BE2C (cell line): ENCODE data around the gene TMEM120B.

ENCODE experiments used
- DNase-seq: peaks from one replicate; pipeline ENCODE4 v3.0.0-alpha.2; 2020
- H3K27me3 ChIP-seq: fragments of 250-450 bp; sonication (Bioruptor Pico); 2 replicates; pipeline ENCODE4 v1.5.1; 2020; ENCODE audit warnings: mild to moderate bottlenecking
- H3K36me3 ChIP-seq: fragments of 250-450 bp; sonication (Bioruptor Pico); 2 replicates; pipeline ENCODE4 v1.5.1; 2020; ENCODE audit warnings: mild to moderate bottlenecking
- H3K4me1 ChIP-seq: fragments of 250-450 bp; sonication (Bioruptor Pico); 2 replicates; pipeline ENCODE4 v1.5.1; 2020
- H3K4me3 ChIP-seq: 2 replicates; pipeline ENCODE4 v1.5.1; 2011; ENCODE audit warnings: low read depth, low read length
- H3K9me3 ChIP-seq: fragments of 250-450 bp; sonication (Bioruptor Pico); 2 replicates; pipeline ENCODE4 v1.5.1; 2020
- TF ChIP-seq, protein P1 (sequence below): IDR thresholded peaks from 2 replicates; pipeline ENCODE4 v1.5.1; 2012; ENCODE audit warnings: mild to moderate bottlenecking, low read depth, low read length

The TMEM120B gene

DNA sequence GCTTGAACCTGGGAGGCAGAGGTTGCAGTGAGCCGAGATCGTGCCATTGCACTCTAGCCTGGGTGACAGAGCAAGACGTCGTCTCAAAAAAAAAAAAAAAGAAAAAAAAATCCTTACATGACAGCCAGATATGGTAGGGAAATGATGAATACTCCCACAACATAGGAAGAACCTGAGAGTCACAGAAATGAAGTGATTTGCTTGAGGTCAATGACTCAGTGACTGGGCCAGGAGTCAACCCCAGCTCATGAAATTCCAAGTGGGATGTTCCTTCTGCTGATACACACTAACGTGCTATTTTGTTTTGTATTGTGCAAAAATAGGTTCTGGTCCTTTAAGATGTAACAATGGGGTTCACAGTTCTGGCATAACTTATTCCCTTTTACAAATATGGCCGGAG, 71.9 kb downstream of the TMEM120B start:
- Histone ChIP-seq H3K4me3 (no peak overlapping the region), H3K9me3 (no peaks in the 10 kb centered on the region), H3K27me3 (no peaks in the 10 kb centered on the region), H3K4me1 (peaks cover 3% of the 10 kb centered on the region), H3K36me3 (peaks cover 7% of the 10 kb centered on the region; the same call in 1 of the 2 replicates)
- no peak for DNase-seq
- TF ChIP-seq, protein P1, sequence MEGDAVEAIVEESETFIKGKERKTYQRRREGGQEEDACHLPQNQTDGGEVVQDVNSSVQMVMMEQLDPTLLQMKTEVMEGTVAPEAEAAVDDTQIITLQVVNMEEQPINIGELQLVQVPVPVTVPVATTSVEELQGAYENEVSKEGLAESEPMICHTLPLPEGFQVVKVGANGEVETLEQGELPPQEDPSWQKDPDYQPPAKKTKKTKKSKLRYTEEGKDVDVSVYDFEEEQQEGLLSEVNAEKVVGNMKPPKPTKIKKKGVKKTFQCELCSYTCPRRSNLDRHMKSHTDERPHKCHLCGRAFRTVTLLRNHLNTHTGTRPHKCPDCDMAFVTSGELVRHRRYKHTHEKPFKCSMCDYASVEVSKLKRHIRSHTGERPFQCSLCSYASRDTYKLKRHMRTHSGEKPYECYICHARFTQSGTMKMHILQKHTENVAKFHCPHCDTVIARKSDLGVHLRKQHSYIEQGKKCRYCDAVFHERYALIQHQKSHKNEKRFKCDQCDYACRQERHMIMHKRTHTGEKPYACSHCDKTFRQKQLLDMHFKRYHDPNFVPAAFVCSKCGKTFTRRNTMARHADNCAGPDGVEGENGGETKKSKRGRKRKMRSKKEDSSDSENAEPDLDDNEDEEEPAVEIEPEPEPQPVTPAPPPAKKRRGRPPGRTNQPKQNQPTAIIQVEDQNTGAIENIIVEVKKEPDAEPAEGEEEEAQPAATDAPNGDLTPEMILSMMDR, result no peak

DNA sequence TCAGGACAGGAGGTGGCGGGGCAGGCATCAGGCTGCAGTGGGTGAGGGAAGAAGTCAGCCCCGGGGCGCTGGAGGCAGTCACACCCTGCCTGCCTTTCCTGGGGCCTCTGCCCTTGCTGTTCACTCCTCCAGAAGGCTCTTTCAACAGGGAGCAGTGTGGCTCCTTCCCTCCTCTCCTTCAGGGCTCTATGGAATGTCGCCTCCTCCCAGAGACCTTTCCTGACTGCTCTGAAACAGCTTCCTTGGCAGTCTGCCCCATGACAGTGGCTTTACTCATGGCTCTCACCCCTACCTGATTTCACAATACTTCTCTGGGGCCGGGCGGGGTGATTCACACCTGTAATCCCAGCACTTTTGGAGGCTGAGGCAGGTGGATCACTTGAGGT, 73.9 kb downstream of the TMEM120B start:
- no peak for DNase-seq
- H3K36me3 ChIP-seq, result no peaks in the 10 kb centered on the region
- no peaks in the 10 kb centered on the region for H3K9me3 ChIP-seq
- H3K4me1 ChIP-seq, result peaks cover 3% of the 10 kb centered on the region
- TF ChIP-seq, protein P1, result no peak
- H3K4me3 ChIP-seq, result no peak overlapping the region
- no peaks in the 10 kb centered on the region for H3K27me3 ChIP-seq

DNA sequence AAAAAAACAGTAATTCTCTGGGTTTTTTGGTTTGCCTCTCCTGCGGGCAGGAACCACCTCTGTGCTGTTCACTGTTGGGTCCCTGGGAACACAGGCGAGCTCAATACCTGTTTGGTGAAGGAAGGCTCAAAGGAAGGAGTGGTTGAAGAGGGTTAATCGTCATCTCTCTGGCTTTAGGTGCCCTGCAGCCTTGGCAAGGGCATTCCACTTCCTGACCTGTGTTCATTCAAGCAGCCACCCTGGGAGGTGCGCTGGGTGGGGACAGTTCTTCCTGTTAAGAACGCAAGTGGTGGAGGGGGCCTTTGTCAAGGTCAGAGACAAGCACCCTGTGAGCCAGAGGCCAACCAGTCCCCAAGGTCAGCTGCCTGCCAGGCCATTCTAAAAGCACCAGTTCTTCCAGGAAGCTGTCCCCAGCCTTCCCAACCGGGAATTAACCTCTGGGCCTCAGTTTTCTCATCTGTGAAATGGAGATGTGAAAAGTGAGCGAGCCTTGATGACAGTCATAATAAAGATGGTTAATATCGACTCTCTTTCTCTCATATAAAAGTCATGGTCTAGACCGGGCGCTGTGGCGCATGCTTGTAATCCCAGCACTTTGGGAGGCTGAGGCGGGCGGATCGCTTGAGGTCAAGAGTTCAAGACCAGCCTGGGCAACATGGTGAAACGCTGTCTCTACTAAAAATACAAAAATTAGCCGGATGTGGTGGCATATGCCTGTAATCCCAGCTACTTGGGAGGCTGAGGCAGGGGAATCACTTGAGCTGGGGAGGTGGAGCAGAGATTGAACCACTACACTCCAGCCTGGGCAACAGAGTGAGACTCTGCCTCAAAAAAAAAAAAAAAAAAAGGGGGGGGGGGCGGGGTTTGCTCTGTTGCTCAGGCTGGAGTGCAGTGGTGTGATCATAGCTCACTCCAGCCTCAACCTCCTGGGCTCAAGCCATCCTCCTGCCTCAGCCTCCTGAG, 74.8 kb downstream of the TMEM120B start:
- TF ChIP-seq, protein P1, result no peak
- H3K9me3 ChIP-seq, result no peaks in the 10 kb centered on the region
- DNase-seq, result no peak
- no peaks in the 10 kb centered on the region for H3K27me3 ChIP-seq
- no peaks in the 10 kb centered on the region for H3K36me3 ChIP-seq
- peaks cover 3% of the 10 kb centered on the region for H3K4me1 ChIP-seq
- no peak overlapping the region for H3K4me3 ChIP-seq

DNA sequence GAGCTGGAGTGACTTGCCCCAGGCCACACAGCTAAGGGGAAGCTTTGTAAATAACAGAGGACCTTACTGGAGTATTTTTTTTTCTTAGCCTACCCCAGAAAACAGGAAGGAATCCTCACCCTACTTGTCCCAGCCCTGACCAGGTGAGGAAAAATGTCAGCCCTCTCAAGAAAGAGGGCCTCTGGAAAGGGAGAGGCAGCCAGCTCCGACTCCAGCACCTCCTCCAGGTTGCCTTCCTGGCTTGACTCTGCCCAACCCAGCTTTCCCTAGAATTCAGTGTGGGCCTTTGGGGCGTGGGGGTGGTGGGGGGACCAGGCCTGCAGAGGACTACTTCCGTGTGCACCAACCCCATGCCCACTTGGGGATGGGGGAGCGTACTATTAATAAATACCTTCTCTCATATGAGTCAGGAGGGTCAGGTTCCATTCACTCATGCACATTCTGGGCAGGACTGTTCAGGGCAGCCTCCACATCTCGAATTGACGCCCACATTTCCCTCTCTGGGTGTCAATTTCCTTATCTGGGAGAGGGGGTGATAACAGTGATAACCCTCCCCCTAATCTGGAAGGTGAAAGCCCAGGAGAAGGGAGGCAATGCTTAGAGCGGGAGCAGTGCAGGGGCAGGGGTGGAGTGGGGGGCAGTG, 75.7 kb downstream of the TMEM120B start:
- Histone ChIP-seq H3K9me3 (no peaks in the 10 kb centered on the region), H3K27me3 (no peaks in the 10 kb centered on the region), H3K36me3 (no peaks in the 10 kb centered on the region), H3K4me1 (no peaks in the 10 kb centered on the region), H3K4me3 (no peak overlapping the region)
- DNase-seq, result no peak
- TF ChIP-seq, protein P1, result no peak

DNA sequence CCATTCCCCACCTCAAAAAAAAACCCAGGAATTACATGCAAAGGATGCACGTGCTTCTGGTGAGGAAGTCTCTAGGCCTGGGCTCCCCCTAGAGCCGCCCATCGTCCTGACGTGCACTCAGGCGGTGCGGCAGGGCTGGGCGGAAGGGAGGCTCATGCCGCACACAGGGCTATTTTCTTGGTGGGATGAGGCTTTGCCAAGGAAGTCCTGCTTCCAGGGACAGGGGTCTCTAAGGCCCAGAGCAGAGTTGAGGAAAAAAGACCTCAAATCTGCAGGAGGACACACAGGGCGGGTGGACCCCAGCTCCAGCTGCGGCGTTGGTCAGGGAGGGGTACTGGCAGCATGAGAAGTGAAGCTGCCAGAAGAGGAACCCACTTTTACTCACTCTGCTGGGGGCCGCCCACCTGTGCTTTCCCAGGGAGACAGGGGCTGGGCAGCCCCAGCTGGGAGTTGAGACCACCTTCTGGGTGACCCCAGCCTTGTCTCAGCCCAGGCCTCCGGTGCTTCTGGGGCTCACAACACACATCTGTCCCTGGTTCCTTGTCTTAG, 76.8 kb downstream of the TMEM120B start:
- no peaks in the 10 kb centered on the region for H3K36me3 ChIP-seq
- H3K4me1 ChIP-seq, result no peaks in the 10 kb centered on the region
- H3K27me3 ChIP-seq, result no peaks in the 10 kb centered on the region
- no peak overlapping the region for H3K4me3 ChIP-seq
- DNase-seq, result peak; percentile 17
- no peaks in the 10 kb centered on the region for H3K9me3 ChIP-seq
- TF ChIP-seq, protein P1, result no peak
